Endothelial cell of umbilical vein (primary cell): ENCODE data around the gene C3orf49.

Experiments used
- EZH2 ChIP-seq: IDR thresholded peaks from 2 replicates; pipeline ENCODE4 v1.6.1; 2012; ENCODE audit warnings: borderline replicate concordance, low read depth, mild to moderate bottlenecking, moderate library complexity, low read length, inconsistent platforms; ENCODE audit not compliant: severe bottlenecking
- TF ChIP-seq, protein P1 (sequence below), 2 donors: IDR thresholded peaks; 1 replicate in 1 of 2; 2 replicates in 1 of 2; pipeline ENCODE4 v1.5.1; 2011; ENCODE audit warnings: low read length in 2 of 2, mild to moderate bottlenecking in 2 of 2, moderate library complexity in 2 of 2, control low read depth in 1 of 2, inconsistent platforms in 1 of 2, low read depth in 1 of 2; ENCODE audit not compliant: insufficient read depth in 1 of 2; ENCODE audit errors: extremely low read depth in 1 of 2

DNA sequence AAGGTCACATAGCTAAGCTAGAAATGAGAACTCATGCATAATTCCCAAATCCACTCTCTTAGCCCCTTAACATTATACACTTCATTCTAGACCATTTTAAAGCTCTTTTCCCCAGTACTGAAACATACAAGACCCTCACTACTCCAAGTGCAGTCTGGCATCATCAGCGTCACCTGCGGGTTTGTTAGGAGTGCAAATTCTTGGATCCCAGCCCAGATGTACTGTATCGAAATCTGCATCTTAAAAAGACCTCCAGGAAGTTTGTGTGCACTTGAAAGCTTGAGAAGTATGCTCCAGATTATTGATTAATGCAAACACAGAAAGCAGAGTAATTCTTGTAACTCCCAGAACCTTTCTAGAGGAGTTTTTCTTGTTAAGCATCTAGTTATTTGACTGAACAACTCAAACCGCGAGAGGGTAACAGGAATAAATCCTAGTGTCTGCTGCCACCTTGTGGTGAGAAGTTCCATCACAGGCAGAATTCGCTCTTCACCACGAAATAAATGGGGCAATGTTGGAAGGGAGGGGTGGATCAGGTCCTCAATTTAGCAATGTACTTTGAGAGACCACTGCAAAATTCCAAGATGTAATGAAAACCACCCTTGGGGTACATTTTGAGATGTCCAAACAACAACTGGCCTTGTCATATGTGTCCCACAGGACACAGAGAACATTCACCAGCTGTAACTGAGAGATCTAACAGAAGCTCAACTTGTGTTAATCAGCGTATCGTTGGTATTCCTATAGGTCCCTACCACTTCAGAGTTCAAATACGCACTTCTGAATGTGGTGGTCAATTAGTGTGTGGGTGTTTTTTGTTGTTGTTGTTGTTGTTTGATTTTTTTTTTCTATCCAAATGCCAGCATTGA, 583 bp upstream of the C3orf49 start:
- TF ChIP-seq, protein P1, sequence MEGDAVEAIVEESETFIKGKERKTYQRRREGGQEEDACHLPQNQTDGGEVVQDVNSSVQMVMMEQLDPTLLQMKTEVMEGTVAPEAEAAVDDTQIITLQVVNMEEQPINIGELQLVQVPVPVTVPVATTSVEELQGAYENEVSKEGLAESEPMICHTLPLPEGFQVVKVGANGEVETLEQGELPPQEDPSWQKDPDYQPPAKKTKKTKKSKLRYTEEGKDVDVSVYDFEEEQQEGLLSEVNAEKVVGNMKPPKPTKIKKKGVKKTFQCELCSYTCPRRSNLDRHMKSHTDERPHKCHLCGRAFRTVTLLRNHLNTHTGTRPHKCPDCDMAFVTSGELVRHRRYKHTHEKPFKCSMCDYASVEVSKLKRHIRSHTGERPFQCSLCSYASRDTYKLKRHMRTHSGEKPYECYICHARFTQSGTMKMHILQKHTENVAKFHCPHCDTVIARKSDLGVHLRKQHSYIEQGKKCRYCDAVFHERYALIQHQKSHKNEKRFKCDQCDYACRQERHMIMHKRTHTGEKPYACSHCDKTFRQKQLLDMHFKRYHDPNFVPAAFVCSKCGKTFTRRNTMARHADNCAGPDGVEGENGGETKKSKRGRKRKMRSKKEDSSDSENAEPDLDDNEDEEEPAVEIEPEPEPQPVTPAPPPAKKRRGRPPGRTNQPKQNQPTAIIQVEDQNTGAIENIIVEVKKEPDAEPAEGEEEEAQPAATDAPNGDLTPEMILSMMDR (IDR thresholded peaks at IDR 0.05; ENCODE audit: extremely low read depth in 1 of 2, insufficient read depth in 1 of 2, low read depth in 1 of 2, low read length in 2 of 2), result peak; percentile 63 to 75
- no peak for TF ChIP-seq EZH2
